Transverse colon (tissue), 4 donors: ENCODE results near the gene ALKBH3. TPM values are rescaled to one million over a fixed set of nuclear protein-coding genes. Genes with fewer than 3 reads are reported as not detected.

Experiments
- DNase-seq: peaks from one replicate; pipeline ENCODE4 v3.0.0-alpha.2; 2019
- H3K27ac ChIP-seq, 4 donors: fragments of 200-600 bp; sonication (generic); 2 replicates each; pipeline ENCODE4 v1.5.1; 2016 to 2018; ENCODE audit warnings: inconsistent platforms in 4 of 4
- H3K27me3 ChIP-seq: fragments of 200-600 bp; sonication (generic); 2 replicates; pipeline ENCODE4 v1.5.1; 2017; ENCODE audit warnings: inconsistent platforms
- H3K36me3 ChIP-seq, 4 donors: fragments of 200-600 bp; sonication (generic); 2 replicates each; pipeline ENCODE4 v1.5.1; 2017 to 2019; ENCODE audit warnings: inconsistent platforms in 4 of 4
- H3K4me1 ChIP-seq, 4 donors: fragments of 200-600 bp; sonication (generic); 2 replicates each; pipeline ENCODE4 v1.5.1; 2017 to 2020; ENCODE audit warnings: inconsistent platforms in 4 of 4
- H3K4me3 ChIP-seq, 4 donors: fragments of 200-600 bp; sonication (generic); 1 replicate in 1 of 4; 2 replicates in 3 of 4; pipeline versions ENCODE4 v1.5.1 to v1.6.1; 2017 to 2019; ENCODE audit warnings: inconsistent platforms in 4 of 4
- H3K9me3 ChIP-seq, 2 donors: fragments of 200-600 bp; sonication (generic); 2 replicates each; pipeline ENCODE4 v1.5.1; 2017 to 2019; ENCODE audit warnings: inconsistent platforms in 2 of 2
- EP300 ChIP-seq: sonication (generic); formaldehyde crosslinking; IDR thresholded peaks from one replicate; pipeline ENCODE4 v1.6.1; 2017; ENCODE audit warnings: antibody characterized with exemption, low read depth
- POLR2A ChIP-seq: fragments of 450-650 bp; IDR thresholded peaks from one replicate; pipeline ENCODE4 v1.6.1; 2016; ENCODE audit warnings: antibody characterized with exemption, mild to moderate bottlenecking, moderate library complexity
- POLR2AphosphoS5 ChIP-seq, 3 donors: sonication (generic); formaldehyde crosslinking; IDR thresholded peaks; one replicate each; pipeline ENCODE4 v1.6.1; 2016; ENCODE audit warnings: antibody characterized with exemption in 3 of 3
- WGBS, 2 donors: methylation state at CpG; one replicate each; pipeline ENCODE4 v1.1.5; 2018; ENCODE audit warnings: low coverage in 1 of 2; 5-methylcytosine and 5-hydroxymethylcytosine counted together
- in situ Hi-C, 4 donors: fragments of 200-750 bp; cut with MboI; loops; one replicate each; pipeline versions ENCODE4 v1.15.0 to v1.15.1; 2017; ENCODE audit warnings: low sequenced_read_pairs in 3 of 4, low pct_ligation_motif_present in 1 of 4, low pct_unique_long_range_greater_than_20kb in 1 of 4
- intact Hi-C: fragments of 100-400 bp; cut with DNase I; formaldehyde crosslinking; loops from one replicate; pipeline ENCODE4 v1.15.1; 2023; ENCODE audit warnings: low total_unique reads
- total RNA-seq, 4 donors: library from RNA; depleted of rRNA; stranded (reverse); fragments of >200 nt; gene quantifications; one replicate each; pipeline ENCODE4 v1.1.0, GENCODE V29; 2016
- TF ChIP-seq, protein P1 (sequence below), 5 experiments: fragments of 200-600 bp in 3 of 5; fragments of 450-650 bp in 2 of 5; sonication (generic) in 3 of 5; IDR thresholded peaks; 1 replicate in 2 of 5; 2 replicates in 3 of 5; pipeline ENCODE4 v1.5.1; 2016 to 2017; ENCODE audit warnings: antibody characterized with exemption in 5 of 5, inconsistent platforms in 3 of 5, mild to moderate bottlenecking in 2 of 5, moderate library complexity in 1 of 5

ALKBH3 gene
- total RNA-seq, 4 donors from 2014 or later = 7.2 to 27.6 (median 23.5) TPM

- peaks cover 15% of the 10 kb centered on the region for H3K27me3 ChIP-seq
- 80 to 84% methylated on average over 4 to 7 of the region's 7 CpGs for WGBS, 2 donors
- no peak for DNase-seq
- H3K4me1 ChIP-seq = peaks cover 0 to 7% (median 0%) of the 10 kb centered on the region in 4 donors
- intact Hi-C loops = no loop called here
- H3K4me3 ChIP-seq = no peak overlapping the region
- H3K27ac ChIP-seq = no peak overlapping the region
- H3K9me3 ChIP-seq = no peaks in the 10 kb centered on the region
- no peaks in the 10 kb centered on the region for H3K36me3 ChIP-seq
- in situ Hi-C loops = no loop called here
- TF ChIP-seq, protein P1, sequence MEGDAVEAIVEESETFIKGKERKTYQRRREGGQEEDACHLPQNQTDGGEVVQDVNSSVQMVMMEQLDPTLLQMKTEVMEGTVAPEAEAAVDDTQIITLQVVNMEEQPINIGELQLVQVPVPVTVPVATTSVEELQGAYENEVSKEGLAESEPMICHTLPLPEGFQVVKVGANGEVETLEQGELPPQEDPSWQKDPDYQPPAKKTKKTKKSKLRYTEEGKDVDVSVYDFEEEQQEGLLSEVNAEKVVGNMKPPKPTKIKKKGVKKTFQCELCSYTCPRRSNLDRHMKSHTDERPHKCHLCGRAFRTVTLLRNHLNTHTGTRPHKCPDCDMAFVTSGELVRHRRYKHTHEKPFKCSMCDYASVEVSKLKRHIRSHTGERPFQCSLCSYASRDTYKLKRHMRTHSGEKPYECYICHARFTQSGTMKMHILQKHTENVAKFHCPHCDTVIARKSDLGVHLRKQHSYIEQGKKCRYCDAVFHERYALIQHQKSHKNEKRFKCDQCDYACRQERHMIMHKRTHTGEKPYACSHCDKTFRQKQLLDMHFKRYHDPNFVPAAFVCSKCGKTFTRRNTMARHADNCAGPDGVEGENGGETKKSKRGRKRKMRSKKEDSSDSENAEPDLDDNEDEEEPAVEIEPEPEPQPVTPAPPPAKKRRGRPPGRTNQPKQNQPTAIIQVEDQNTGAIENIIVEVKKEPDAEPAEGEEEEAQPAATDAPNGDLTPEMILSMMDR (IDR thresholded peaks at IDR 0.05) = no peak
- TF ChIP-seq POLR2AphosphoS5 (IDR thresholded peaks at IDR 0.05) (no peak), EP300 (no peak), POLR2A (no peak)
Measured at GRCh38 chr11:43935424-43935979, 54.9 kb downstream of the ALKBH3 start.

DNA sequence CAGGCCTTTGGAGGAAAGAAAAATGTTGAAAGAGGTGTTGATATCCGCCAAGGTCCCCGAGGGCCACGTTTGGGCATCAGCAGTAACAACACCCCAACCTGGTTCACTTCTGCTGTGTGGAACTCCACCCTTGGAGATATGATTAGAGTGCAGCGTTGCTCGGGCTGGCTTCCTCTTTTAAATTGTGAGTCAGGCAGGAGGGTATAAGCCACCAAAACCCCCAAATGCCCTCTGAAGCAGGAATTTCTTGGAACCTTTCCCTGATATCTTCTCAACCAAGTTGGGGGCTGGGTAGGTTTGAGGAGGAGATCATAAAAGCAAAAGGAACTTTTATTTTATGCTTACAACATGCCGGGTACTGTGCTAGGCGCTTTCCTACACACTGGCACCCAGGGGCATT is 55.4 kb downstream of the ALKBH3 start:
- Histone ChIP-seq H3K27ac (no peak overlapping the region), H3K36me3 (no peaks in the 10 kb centered on the region), H3K4me1 (peaks cover 0 to 7% (median 0%) of the 10 kb centered on the region in 4 donors), H3K4me3 (no peak overlapping the region), H3K9me3 (no peaks in the 10 kb centered on the region), H3K27me3 (peaks cover 20% of the 10 kb centered on the region)
- TF ChIP-seq EP300 = no peak
- no peak for TF ChIP-seq POLR2AphosphoS5 (IDR thresholded peaks at IDR 0.05)
- TF ChIP-seq POLR2A = no peak
- TF ChIP-seq, protein P1 (IDR thresholded peaks at IDR 0.05) = no peak
- intact Hi-C loops = no loop called here
- no peak for DNase-seq
- WGBS, 2 donors = 58 to 83% methylated on average over 2 to 7 of the region's 7 CpGs
- in situ Hi-C loops = no loop called here

DNA sequence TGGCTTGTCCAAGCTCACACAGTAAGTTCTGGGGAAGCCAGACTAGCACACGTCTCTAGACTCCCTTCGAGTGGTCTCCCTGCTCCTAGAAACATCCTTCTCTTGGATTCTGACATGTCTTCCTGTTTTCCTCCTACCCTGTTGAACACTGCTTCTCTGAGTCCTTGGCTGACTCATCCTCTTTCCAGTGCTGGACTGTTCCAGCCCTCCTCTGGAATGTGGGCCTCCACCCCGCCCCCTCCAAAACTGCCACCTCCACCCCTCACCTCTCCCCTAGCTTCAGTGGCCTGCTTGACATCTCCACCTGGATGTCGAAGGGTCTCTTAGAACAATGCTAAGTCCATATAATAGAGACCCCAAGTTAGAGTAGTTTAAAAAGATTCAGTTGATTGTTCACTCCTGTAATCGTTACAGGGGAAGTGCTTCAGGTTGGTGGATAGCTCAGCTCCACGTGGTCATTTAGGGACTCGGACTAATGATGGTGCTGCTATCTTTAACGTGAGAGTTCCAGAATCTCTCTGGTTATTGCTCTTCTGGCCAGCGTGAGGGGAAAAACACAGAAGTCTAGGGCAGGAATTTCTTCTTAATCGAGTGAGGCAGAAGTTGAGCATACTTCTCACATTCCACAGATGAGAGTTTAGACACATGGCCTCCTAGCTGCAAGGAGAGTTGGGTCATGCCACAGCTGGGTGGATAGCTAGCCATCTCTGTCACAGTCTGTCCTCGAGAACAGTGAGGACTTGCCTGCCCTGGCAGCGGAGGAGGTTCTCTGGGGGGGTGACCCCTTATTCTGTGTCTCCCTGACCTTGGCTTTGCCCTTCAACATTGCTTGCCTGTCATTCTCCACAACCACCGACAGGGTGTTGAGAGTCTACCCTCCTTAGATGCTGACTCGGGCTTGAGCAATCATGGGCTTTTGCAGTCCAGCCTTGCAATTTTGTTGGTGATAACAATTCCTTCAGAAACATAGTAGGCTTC is 57.1 kb downstream of the ALKBH3 start:
- WGBS, 2 donors = 58 to 76% methylated on average over 2 to 14 of the region's 14 CpGs
- in situ Hi-C loops = no loop called here
- Histone ChIP-seq H3K9me3 (no peaks in the 10 kb centered on the region), H3K4me1 (peaks cover 0 to 18% (median 2%) of the 10 kb centered on the region in 4 donors), H3K27ac (peak overlapping the region in 3 of 4 donors; percentile 31 to 60 (median 41)), H3K36me3 (no peaks in the 10 kb centered on the region), H3K4me3 (no peak overlapping the region), H3K27me3 (peaks cover 35% of the 10 kb centered on the region)
- TF ChIP-seq POLR2AphosphoS5 (IDR thresholded peaks at IDR 0.05) = no peak
- TF ChIP-seq, protein P1 (IDR thresholded peaks at IDR 0.05) = no peak
- no peak for TF ChIP-seq POLR2A
- TF ChIP-seq EP300 = no peak
- DNase-seq = no peak
- intact Hi-C loops = no loop called here

DNA sequence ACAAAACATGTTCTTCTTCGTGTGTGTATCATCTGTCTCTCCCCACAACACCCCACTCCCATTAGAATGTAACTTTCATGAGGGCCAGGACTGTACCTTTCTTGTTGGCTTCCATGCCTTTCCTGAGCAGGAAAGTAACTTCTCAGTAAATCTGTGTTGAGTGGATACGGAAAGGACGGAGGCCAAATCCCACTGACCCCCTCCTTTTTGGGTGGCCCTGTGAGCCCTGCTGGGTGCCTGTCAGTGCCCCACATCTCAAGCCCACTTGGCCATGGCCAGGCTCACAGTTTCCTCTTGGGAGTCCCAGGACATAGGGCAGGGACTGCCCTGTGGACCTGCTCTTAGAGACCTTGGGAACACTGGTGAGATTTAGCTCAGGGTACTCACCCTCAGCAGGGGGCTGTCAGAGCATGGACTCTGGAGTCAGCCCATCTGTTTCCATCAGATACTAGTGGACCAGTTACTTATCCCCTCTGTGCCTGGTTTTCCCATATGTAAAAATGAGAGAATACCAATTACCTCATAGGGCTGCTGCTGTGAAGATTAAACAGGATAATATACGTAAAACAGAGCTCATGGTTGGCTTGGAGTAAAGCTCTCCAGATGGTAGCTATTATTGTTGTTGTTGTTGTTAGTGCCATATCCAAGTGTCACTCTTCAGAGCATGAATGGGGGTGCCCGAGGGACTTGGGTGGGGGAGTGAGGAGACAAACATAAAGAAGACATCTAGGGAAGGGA is 60.8 kb downstream of the ALKBH3 start:
- in situ Hi-C loops (no loop called here), intact Hi-C loops (loop anchor here (2.0 to 5.0 kb wide), 2 partner anchors 49 to 65 kb away; no protein-coding TSS in a partner anchor)
- Histone ChIP-seq H3K27me3 (peaks cover 65% of the 10 kb centered on the region), H3K4me3 (peak overlapping the region in 3 of 4 donors; percentile 42 to 55 (median 54)), H3K9me3 (no peaks in the 10 kb centered on the region), H3K36me3 (no peaks in the 10 kb centered on the region), H3K27ac (peak overlapping the region; percentile 83 to 94 (median 88)), H3K4me1 (peaks cover 0 to 29% (median 15%) of the 10 kb centered on the region in 4 donors)
- 61 to 81% methylated on average over 2 to 5 of the region's 5 CpGs for WGBS, 2 donors
- DNase-seq = no peak
- no peak for TF ChIP-seq POLR2A
- TF ChIP-seq EP300 = no peak
- TF ChIP-seq, protein P1 (IDR thresholded peaks at IDR 0.05) = no peak
- no peak for TF ChIP-seq POLR2AphosphoS5 (IDR thresholded peaks at IDR 0.05)
